Measurements from ENCODE around the gene MKRN3. TPM values are rescaled to one million over a fixed set of nuclear protein-coding genes. Genes with fewer than 3 reads are reported as not detected.

The MKRN3 gene
- total RNA-seq, 1 experiment from 2014 or later: 7.9 TPM

DNA sequence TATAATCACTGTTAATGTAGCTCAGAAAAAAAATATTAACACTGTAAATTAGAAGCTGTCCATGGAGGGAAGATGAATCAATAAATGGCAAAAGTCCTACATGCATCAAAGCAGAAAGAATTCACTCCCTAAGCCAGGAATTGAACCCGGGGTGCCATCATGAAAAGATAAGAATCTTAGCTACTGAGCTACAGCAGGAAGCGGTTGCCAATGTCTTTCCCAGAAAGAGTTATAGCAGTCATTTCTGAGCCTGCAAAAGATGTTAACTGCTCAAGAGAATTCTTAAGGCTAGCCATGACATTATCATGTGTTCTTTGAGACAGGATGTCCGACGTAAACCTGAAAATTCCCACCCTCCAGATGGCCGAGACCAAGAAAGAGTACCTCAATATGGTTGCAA is 47.4 kb upstream of the MKRN3 start:
- ChIA-PET POLR2A (no interaction called here), CTCF (no interaction called here)
- no TSS peak for BruUV-seq (replicated peaks)
- H3K9me3 ChIP-seq (ENCODE audit: control insufficient read depth, insufficient read depth, low read depth, low read length): no peaks in the 10 kb centered on the region
- H3K4me1 ChIP-seq (ENCODE audit: control insufficient read depth, insufficient read depth, low read length): no peaks in the 10 kb centered on the region
- in situ Hi-C loops (cut with HindIII; ENCODE audit: low pct_unique_long_range_greater_than_20kb, low sequenced_read_pairs) (no loop called here), intact Hi-C loops (cut with micrococcal nuclease; ENCODE audit: unreplicated experiment) (no loop called here)
- H3K27ac ChIP-seq (ENCODE audit: low read length): no peak overlapping the region
- ATAC-seq (no peak), DNase-seq (ENCODE audit: low read depth, low spot score) (no peak)
- no peak overlapping the region for H3K4me3 ChIP-seq (ENCODE audit: low read depth in 2 of 2, low read length in 2 of 2)
- TF ChIP-seq TCF7L2 (IDR thresholded peaks at IDR 0.05; ENCODE audit: low read depth, low read length) (no peak), POLR2AphosphoS5 (IDR thresholded peaks at IDR 0.05; ENCODE audit: low read depth, low read length) (no peak), SIN3A (IDR thresholded peaks at IDR 0.05; ENCODE audit: borderline replicate concordance, insufficient read depth, low read depth, low read length) (no peak), REST (IDR thresholded peaks at IDR 0.05; ENCODE audit: insufficient read depth in 1 of 2, low read depth in 2 of 2, low read length in 1 of 2) (no peak)
- TF ChIP-seq, protein P1, sequence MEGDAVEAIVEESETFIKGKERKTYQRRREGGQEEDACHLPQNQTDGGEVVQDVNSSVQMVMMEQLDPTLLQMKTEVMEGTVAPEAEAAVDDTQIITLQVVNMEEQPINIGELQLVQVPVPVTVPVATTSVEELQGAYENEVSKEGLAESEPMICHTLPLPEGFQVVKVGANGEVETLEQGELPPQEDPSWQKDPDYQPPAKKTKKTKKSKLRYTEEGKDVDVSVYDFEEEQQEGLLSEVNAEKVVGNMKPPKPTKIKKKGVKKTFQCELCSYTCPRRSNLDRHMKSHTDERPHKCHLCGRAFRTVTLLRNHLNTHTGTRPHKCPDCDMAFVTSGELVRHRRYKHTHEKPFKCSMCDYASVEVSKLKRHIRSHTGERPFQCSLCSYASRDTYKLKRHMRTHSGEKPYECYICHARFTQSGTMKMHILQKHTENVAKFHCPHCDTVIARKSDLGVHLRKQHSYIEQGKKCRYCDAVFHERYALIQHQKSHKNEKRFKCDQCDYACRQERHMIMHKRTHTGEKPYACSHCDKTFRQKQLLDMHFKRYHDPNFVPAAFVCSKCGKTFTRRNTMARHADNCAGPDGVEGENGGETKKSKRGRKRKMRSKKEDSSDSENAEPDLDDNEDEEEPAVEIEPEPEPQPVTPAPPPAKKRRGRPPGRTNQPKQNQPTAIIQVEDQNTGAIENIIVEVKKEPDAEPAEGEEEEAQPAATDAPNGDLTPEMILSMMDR (IDR thresholded peaks at IDR 0.05): no peak
- H3K36me3 ChIP-seq (ENCODE audit: control insufficient read depth, insufficient read depth, low read length): no peaks in the 10 kb centered on the region
- H3K27me3 ChIP-seq (ENCODE audit: control insufficient read depth, insufficient read depth, low read length): no peaks in the 10 kb centered on the region

DNA sequence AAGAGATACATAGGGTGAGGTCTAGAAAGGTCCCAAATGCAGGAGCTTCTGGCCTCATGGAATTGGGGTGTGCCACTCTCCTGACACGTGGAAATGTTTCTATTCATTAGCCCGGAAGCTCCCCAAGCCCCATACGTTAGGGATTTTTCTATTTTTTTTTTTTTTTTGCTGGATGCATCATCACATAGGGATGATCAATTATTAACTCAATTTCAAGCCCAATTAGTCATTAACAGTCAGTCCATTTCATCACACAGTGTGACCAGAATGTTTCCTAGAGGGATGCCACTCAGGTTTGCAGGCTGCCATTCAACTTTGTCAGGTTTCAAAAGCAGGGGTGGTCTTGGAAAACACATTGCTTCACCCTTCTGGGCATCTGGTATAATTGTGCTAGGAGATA is 40.7 kb upstream of the MKRN3 start:
- H3K27me3 ChIP-seq (ENCODE audit: control insufficient read depth, insufficient read depth, low read length): no peaks in the 10 kb centered on the region; the same call in 1 of the 2 replicates
- in situ Hi-C loops (cut with HindIII; ENCODE audit: low pct_unique_long_range_greater_than_20kb, low sequenced_read_pairs): no loop called here
- CTCF ChIA-PET: no interaction called here
- ATAC-seq: no peak
- no peak overlapping the region for H3K4me3 ChIP-seq (ENCODE audit: low read depth in 2 of 2, low read length in 2 of 2)
- H3K4me1 ChIP-seq (ENCODE audit: control insufficient read depth, insufficient read depth, low read length): no peaks in the 10 kb centered on the region
- intact Hi-C loops (cut with micrococcal nuclease; ENCODE audit: unreplicated experiment): no loop called here
- no peak for DNase-seq (ENCODE audit: low read depth, low spot score)
- no TSS peak for BruUV-seq (replicated peaks)
- no peak overlapping the region for H3K27ac ChIP-seq (ENCODE audit: low read length)
- POLR2A ChIA-PET: no interaction called here
- no peaks in the 10 kb centered on the region for H3K9me3 ChIP-seq (ENCODE audit: control insufficient read depth, insufficient read depth, low read depth, low read length)
- TF ChIP-seq POLR2AphosphoS5 (IDR thresholded peaks at IDR 0.05; ENCODE audit: low read depth, low read length) (no peak), SIN3A (IDR thresholded peaks at IDR 0.05; ENCODE audit: borderline replicate concordance, insufficient read depth, low read depth, low read length) (no peak)
- TF ChIP-seq, protein P1 (IDR thresholded peaks at IDR 0.05): no peak
- no peaks in the 10 kb centered on the region for H3K36me3 ChIP-seq (ENCODE audit: control insufficient read depth, insufficient read depth, low read length)

Data from Panc1 (cell line).